ENCODE measurements around the gene ANKRD40CL. TPM values are rescaled to one million over a fixed set of nuclear protein-coding genes. Genes with fewer than 3 reads are reported as not detected.

The ANKRD40CL gene
- total RNA-seq, 1 experiment from 2014 or later: not detected

DNA sequence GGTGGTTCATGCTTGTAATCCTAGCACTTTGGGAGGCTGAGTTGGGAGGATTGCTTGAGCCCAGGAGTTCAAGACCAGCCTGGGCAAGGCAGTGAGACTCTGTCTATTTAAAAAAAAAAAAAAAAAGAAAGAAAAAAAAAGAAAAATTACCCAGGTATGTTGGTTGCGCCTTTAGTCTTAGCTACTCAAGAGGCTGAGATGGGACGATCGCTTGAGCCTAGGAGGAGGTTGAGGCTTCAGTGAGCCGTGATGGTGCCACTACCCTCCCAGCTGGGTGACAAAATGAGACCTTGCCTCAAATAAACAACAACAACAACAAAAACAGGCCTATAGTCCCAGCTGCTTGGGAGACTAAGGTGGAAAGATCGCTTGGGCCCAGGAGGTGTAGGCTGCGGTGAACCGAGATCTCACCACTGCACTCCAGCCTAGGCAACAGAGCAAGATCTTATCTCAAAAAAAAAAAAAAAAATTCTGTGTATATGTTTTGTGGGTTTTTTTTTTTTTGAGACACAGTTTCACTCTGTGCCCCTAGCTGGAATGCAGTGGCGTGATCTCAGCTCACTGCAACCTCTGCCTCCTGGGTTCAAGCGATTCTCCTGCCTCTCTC is 12.5 kb upstream of the ANKRD40CL start:
- Histone ChIP-seq H3K27me3 (ENCODE audit: insufficient read depth, low read length) (no peaks in the 10 kb centered on the region), H2BK5ac (ENCODE audit: insufficient read length, low read length) (no peak overlapping the region), H3K79me1 (ENCODE audit: insufficient read depth, low read depth, low read length, poor library complexity, severe bottlenecking) (no peaks in the 10 kb centered on the region), H3K9me3 (ENCODE audit: control insufficient read depth, low read depth, low read length) (no peaks in the 10 kb centered on the region), H2BK15ac (ENCODE audit: low read depth, low read length) (no peak overlapping the region), H4K5ac (ENCODE audit: insufficient read length, low read depth, low read length) (no peak overlapping the region), H2AK5ac (ENCODE audit: insufficient read length, low read length) (no peak overlapping the region), H4K91ac (ENCODE audit: insufficient read length, low read depth, low read length) (no peak overlapping the region), H2BK20ac (ENCODE audit: low read depth, low read length, poor library complexity, severe bottlenecking) (no peak overlapping the region), H3T11ph (ENCODE audit: low read length) (no peak overlapping the region), H2BK120ac (ENCODE audit: low read depth, low read length, poor library complexity, severe bottlenecking) (no peak overlapping the region), H3K4me1 (ENCODE audit: insufficient read depth, low read length) (no peaks in the 10 kb centered on the region), H4K8ac (replicated peaks; ENCODE audit: insufficient read length, low read depth, low read length) (no peak overlapping the region), H3K23ac (ENCODE audit: insufficient read length, low read depth, low read length) (no peak overlapping the region), H3K79me2 (ENCODE audit: insufficient read depth, low read length) (no peaks in the 10 kb centered on the region), H3K18ac (ENCODE audit: insufficient read length, low read depth, low read length) (no peak overlapping the region), H3K27ac (ENCODE audit: insufficient read length, low read depth, low read length) (no peak overlapping the region), H3K14ac (ENCODE audit: insufficient read depth, low read length) (no peak overlapping the region), H2AFZ (ENCODE audit: low read length) (no peak overlapping the region), H3K9ac (ENCODE audit: extremely low read depth, insufficient read length, low read length) (no peak overlapping the region), H4K20me1 (ENCODE audit: control insufficient read depth, insufficient read depth, insufficient read length) (no peaks in the 10 kb centered on the region), H3K4me2 (ENCODE audit: insufficient read depth, insufficient read length, low read length) (no peak overlapping the region), H3K4ac (ENCODE audit: low read depth, low read length) (no peak overlapping the region), H3K56ac (ENCODE audit: insufficient read length, low read depth, low read length) (no peak overlapping the region), H2BK12ac (ENCODE audit: insufficient read length, low read depth, low read length) (no peak overlapping the region), H3K23me2 (ENCODE audit: insufficient read length, low read depth, low read length, poor library complexity, severe bottlenecking) (no peaks in the 10 kb centered on the region)
- H3K27ac Mint-ChIP-seq: no peak overlapping the region
- no peaks in the 10 kb centered on the region for H3K9me3 Mint-ChIP-seq
- no peaks in the 10 kb centered on the region; a peak in 1 of 7 replicates for H3K36me3 Mint-ChIP-seq (ENCODE audit: insufficient read depth in 1 of 3, low read depth in 3 of 3)
- no peak for DNase-seq
- TF ChIP-seq, protein P1, sequence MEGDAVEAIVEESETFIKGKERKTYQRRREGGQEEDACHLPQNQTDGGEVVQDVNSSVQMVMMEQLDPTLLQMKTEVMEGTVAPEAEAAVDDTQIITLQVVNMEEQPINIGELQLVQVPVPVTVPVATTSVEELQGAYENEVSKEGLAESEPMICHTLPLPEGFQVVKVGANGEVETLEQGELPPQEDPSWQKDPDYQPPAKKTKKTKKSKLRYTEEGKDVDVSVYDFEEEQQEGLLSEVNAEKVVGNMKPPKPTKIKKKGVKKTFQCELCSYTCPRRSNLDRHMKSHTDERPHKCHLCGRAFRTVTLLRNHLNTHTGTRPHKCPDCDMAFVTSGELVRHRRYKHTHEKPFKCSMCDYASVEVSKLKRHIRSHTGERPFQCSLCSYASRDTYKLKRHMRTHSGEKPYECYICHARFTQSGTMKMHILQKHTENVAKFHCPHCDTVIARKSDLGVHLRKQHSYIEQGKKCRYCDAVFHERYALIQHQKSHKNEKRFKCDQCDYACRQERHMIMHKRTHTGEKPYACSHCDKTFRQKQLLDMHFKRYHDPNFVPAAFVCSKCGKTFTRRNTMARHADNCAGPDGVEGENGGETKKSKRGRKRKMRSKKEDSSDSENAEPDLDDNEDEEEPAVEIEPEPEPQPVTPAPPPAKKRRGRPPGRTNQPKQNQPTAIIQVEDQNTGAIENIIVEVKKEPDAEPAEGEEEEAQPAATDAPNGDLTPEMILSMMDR (conservative IDR thresholded peaks at IDR 0.05): no peak
- H3K4me1 Mint-ChIP-seq: peaks cover 2 to 3% of the 10 kb centered on the region in 2 experiments; a peak in 2 of 4 replicates
- no peak overlapping the region for H3K4me3 Mint-ChIP-seq
- H3K27me3 Mint-ChIP-seq (ENCODE audit: low read depth): no peaks in the 10 kb centered on the region
- no CpG with 5 or more reads among the region's 9 CpGs for WGBS (ENCODE audit: extremely low coverage, insufficient read length, low lambda C conversion rate)

Measured in H9 (cell line).